Ascending aorta (tissue), 2 donors: ENCODE measurements around the gene TRERF1. TPM values are rescaled to one million over a fixed set of nuclear protein-coding genes. Genes with fewer than 3 reads are reported as not detected.

Experiments used
- DNase-seq, 2 donors: peaks; one replicate each; pipeline ENCODE4 v3.0.0-alpha.2; 2019; ENCODE audit warnings: low spot score in 2 of 2
- H3K27ac ChIP-seq, 2 donors: fragments of 200-600 bp; sonication (generic); one replicate each; pipeline ENCODE4 v1.5.1; 2016 to 2017; ENCODE audit warnings: mild to moderate bottlenecking in 1 of 2
- H3K27me3 ChIP-seq: fragments of 200-600 bp; sonication (generic); one replicate; pipeline ENCODE4 v1.5.1; 2017
- H3K36me3 ChIP-seq, 2 donors: fragments of 200-600 bp; sonication (generic); one replicate each; pipeline ENCODE4 v1.5.1; 2016
- H3K4me1 ChIP-seq, 2 donors: fragments of 200-600 bp; sonication (generic); one replicate each; pipeline ENCODE4 v1.5.1; 2016 to 2017; ENCODE audit warnings: mild to moderate bottlenecking in 1 of 2
- H3K4me3 ChIP-seq, 2 donors: fragments of 200-600 bp; sonication (generic); one replicate each; pipeline ENCODE4 v1.5.1; 2016 to 2017; ENCODE audit warnings: mild to moderate bottlenecking in 1 of 2
- H3K9me3 ChIP-seq, 2 donors: fragments of 200-600 bp; sonication (generic); one replicate each; pipeline ENCODE4 v1.5.1; 2016
- intact Hi-C: fragments of 100-400 bp; cut with DNase I; formaldehyde crosslinking; loops from one replicate; pipeline ENCODE4 v1.15.1; 2023
- total RNA-seq: library from RNA; depleted of rRNA; stranded (reverse); fragments of >200 nt; gene quantifications from one replicate; pipeline ENCODE4 v1.1.0, GENCODE V29; 2016
- TF ChIP-seq, protein P1 (sequence below), 3 experiments: fragments of 200-600 bp in 2 of 3; fragments of 450-650 bp in 1 of 3; sonication (generic) in 2 of 3; IDR thresholded peaks; one replicate each; pipeline ENCODE4 v1.5.1; 2016 to 2019; ENCODE audit warnings: antibody characterized with exemption in 3 of 3, mild to moderate bottlenecking in 1 of 3, moderate library complexity in 1 of 3

The TRERF1 gene
- total RNA-seq, 1 donor from 2014 or later: 34.1 TPM

DNA sequence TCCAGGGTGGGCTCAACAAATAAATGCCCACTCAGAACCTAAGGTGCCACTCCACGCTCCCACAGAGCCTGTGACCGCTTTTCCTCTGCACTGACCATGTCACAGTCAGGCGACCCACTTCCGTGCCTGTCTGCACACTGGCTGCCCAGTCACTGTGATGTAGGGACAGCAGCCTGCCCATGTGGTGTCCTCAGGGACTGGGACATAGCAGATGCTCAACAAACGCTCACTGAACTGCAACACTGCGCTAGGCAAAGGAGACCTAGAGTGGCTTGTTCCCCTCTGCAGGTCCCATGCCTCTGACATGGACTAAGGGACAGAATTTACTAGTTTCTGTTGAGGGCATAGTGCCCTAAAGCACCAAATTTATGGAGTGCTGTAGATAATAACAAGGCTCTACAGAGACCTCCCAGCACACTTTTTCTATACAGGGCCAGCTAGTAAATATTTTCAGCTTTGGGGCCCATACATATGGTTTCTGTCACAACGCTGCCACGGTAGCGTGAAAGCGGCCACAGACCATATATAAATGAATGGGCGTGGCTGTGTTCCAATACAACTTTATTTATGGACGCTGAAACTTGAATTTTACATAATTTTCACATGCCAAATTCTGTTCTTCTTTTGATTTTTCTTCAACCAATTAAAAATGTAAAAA, 176.2 kb downstream of the TRERF1 start:
- H3K9me3 ChIP-seq: no peaks in the 10 kb centered on the region
- TF ChIP-seq, protein P1, sequence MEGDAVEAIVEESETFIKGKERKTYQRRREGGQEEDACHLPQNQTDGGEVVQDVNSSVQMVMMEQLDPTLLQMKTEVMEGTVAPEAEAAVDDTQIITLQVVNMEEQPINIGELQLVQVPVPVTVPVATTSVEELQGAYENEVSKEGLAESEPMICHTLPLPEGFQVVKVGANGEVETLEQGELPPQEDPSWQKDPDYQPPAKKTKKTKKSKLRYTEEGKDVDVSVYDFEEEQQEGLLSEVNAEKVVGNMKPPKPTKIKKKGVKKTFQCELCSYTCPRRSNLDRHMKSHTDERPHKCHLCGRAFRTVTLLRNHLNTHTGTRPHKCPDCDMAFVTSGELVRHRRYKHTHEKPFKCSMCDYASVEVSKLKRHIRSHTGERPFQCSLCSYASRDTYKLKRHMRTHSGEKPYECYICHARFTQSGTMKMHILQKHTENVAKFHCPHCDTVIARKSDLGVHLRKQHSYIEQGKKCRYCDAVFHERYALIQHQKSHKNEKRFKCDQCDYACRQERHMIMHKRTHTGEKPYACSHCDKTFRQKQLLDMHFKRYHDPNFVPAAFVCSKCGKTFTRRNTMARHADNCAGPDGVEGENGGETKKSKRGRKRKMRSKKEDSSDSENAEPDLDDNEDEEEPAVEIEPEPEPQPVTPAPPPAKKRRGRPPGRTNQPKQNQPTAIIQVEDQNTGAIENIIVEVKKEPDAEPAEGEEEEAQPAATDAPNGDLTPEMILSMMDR (IDR thresholded peaks at IDR 0.05): no peak
- peaks cover 0 to 10% of the 10 kb centered on the region in 2 donors for H3K4me1 ChIP-seq
- no peaks in the 10 kb centered on the region for H3K36me3 ChIP-seq
- H3K4me3 ChIP-seq: no peak overlapping the region
- intact Hi-C loops: no loop called here
- DNase-seq: no peak
- H3K27ac ChIP-seq: peak overlapping the region in 1 of 2 donors; percentile 56
- H3K27me3 ChIP-seq: no peaks in the 10 kb centered on the region

DNA sequence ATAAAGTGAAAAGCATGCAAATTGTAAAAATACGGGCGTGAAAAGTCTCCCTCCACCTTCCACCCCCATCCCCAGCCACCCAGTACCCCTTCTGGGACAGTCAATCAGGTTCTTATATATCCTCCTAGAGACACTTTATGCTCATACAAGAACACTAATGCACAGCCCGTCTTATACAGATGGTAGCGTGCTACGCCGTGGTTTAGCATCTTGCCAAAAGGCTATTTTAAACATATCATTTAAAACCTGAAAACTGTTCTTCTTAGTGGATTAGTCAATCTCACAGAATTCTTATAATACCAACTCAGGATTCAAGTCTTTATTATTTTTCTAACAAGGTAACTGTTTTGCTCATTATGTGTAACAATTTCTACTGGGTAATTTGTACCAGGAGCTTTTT, 176.8 kb downstream of the TRERF1 start:
- no peak for DNase-seq
- intact Hi-C loops: no loop called here
- Histone ChIP-seq H3K4me3 (no peak overlapping the region), H3K36me3 (no peaks in the 10 kb centered on the region), H3K4me1 (peaks cover 0 to 5% of the 10 kb centered on the region in 2 donors), H3K27me3 (no peaks in the 10 kb centered on the region), H3K27ac (no peak overlapping the region), H3K9me3 (no peaks in the 10 kb centered on the region)
- TF ChIP-seq, protein P1 (IDR thresholded peaks at IDR 0.05): no peak

DNA sequence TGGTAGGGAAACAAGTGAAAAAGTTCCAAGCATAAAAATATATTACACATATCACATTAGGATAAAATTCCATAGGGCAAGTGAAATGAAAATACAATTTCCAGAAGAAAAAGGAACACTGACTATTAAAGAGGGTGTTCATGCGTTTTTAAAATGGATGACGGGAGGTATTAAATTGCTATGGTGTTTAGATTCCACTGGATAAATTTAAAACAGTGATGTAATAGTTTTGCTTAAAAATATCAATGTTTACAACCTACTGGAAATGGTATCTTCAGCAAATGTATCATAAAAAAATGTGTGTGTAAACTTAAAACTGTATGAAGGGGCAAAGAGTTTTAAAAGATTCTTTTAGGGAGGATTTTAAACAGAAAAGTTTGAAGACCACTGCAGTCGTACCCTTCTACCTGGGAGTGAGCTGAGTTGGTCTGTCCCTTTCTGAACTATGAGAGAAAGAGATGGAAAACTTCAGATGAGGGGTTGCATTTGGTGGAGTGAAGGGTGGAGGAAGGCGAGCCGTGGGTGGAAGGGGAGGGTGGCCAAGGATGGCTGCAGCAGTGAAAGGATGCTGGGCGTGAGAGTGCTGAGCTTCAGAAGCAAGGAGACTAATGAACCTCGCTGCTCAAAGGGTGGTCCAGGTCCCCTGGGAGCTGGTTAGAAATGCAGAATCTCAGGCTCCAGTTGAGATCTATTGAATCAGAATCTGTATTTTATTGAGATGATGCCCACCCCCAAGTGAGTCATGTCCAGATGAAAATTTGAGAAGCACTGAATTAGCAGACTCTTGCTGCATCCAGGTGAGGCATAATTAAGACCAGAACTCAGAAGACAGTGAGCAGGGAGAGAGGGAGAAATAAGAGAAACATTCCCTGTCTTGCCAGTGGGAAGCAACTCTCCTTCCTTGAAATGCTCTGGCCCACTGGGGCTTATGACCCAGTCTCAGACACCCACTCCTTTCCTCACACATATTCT, 179.6 kb downstream of the TRERF1 start:
- intact Hi-C loops: no loop called here

DNA sequence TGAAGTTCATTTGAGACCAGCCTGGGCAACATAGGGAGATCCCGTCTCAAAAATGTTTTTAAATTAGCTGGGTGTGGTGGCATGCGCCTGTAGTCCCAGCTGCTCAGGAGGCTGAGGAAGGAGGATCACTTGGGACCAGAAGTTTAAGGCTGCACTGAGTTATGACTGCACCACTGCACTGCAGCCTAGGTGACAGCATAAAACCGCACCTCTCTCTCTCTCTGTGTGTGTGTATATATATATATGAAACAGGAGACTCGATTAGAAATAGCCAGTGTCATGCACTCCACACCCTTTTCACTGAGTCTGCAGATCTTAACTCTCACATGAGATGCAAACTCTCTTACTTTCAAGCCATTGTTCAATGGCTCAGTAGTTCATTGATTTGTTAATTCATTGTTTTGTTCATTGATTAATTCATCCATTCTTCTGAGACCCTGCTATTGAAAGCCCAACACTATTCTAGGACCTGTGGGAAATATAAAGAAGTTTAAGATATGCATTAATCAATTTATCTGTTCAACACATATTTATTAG, 181.7 kb downstream of the TRERF1 start:
- intact Hi-C loops: no loop called here

More for the DNA sequence above, 179.6 kb downstream of the TRERF1 start:
- no peak overlapping the region for H3K4me3 ChIP-seq
- no peak for DNase-seq
- no peaks in the 10 kb centered on the region for H3K4me1 ChIP-seq
- no peak overlapping the region for H3K27ac ChIP-seq
- H3K9me3 ChIP-seq: no peaks in the 10 kb centered on the region
- peaks cover 6 to 12% of the 10 kb centered on the region in 2 donors for H3K36me3 ChIP-seq
- no peaks in the 10 kb centered on the region for H3K27me3 ChIP-seq
- TF ChIP-seq, protein P1 (IDR thresholded peaks at IDR 0.05): no peak

DNA sequence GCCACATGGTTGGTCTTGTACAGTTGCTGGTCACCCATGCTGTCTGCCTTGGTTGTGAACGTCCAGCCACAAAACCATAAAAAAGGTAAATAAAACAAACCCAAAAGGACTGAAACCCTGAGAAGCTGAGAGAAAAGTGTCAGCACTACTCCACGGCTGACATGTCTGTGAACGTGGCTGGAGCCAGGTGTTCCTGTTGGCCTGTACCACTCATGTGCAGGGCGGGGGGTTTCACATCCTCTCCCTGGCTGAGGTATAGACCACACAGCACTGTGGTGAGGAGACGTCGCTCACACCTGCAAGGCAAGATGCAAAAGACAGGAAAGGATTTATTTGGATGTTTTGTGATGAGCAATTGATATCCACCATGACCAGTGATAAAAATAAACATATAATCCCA, 182.2 kb downstream of the TRERF1 start:
- no peaks in the 10 kb centered on the region for H3K9me3 ChIP-seq
- no peak overlapping the region for H3K4me3 ChIP-seq
- intact Hi-C loops: no loop called here
- no peak overlapping the region for H3K27ac ChIP-seq
- H3K36me3 ChIP-seq: peaks cover 6 to 12% of the 10 kb centered on the region in 2 donors
- no peaks in the 10 kb centered on the region for H3K4me1 ChIP-seq
- TF ChIP-seq, protein P1 (IDR thresholded peaks at IDR 0.05): no peak
- DNase-seq: no peak
- no peaks in the 10 kb centered on the region for H3K27me3 ChIP-seq

More for the DNA sequence above, 181.7 kb downstream of the TRERF1 start:
- Histone ChIP-seq H3K36me3 (peaks cover 6 to 12% of the 10 kb centered on the region in 2 donors), H3K27ac (no peak overlapping the region), H3K9me3 (no peaks in the 10 kb centered on the region), H3K4me3 (no peak overlapping the region), H3K27me3 (no peaks in the 10 kb centered on the region), H3K4me1 (no peaks in the 10 kb centered on the region)
- DNase-seq: no peak
- TF ChIP-seq, protein P1 (IDR thresholded peaks at IDR 0.05): no peak
